GM19468 (cell line): Measurements from ENCODE around the gene MRPL41.
"Not testable (repeated sequence)": the region's sequence is repeated elsewhere in the genome, so short reads cannot be mapped to it uniquely, and the experiment has no call there.

Source experiments
- ATAC-seq: cut with Tn5 transposase; IDR thresholded peaks from one replicate; pipeline ENCODE4 v1.9.1; 2021; ENCODE audit warnings: mild to moderate bottlenecking, moderate library complexity, moderate number of reproducible peaks; ENCODE audit not compliant: unreplicated experiment; ENCODE audit errors: extremely low read depth

Gene MRPL41

GRCh38 chr9:137580209-137580953 is 28.7 kb downstream of the MRPL41 start:
- no peak for ATAC-seq

DNA sequence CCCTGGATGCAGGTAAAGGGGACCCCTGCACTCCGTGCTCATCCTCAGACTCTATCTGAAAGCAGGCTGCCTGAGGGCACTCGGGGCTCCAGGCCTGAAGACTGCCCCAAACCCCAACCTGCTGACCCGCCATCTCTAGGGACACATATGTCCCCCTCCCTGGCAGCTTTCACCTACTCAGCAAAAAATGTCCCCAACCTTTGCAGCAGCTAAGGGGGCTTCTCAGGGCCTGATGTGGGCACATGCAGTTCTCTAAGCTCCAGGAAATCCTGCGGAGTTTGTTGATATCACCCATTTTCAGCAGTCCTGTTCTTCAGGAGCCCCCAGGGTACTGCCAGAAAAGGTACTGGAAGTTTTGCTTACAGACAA is 29.3 kb downstream of the MRPL41 start:
- ATAC-seq = no peak

DNA sequence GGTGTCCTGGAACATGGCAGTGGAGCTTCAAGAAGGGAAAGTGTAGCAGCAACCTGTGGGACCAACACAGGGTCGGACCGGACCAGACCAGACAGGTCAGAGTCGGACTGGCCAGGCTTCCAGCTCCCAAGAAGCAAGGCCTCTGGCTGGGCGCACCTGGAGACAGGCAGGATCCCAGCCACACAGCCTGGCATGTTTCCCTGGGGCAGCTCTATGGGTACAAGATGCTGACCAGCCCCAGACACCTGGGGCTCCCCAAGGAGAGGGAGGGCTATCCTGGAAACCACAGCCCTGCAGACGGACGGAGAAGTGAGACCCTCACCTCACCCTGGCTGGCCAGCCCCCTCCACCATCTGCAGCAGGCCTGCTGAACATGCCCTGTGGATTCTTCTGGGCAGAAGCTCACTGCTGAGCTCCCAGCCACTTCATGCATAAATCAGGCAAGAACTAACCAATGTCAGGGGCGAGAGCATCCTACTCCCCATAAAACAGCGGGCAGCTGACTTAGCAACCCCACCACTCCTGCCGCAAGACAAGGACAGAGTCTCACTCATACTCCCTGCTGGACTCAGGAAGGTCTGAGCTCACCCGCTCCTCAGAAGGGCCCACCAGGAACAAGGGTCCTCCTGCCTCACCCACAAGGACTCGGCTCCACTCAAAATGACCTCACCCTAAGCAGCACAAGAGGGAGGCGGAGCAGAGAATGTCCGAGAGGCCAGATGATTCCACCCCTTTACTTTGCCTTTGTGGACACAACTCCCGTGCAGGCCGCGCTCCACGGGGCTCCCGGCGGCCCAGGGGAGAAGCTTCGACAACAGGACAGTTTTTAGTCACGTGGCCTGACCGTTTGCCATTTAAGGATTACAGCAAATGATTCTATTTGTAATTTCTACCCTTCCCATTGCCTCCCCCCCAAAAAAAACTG is 29.9 kb downstream of the MRPL41 start:
- ATAC-seq = no peak

- no peak for ATAC-seq
Measured at GRCh38 chr9:137582286-137582860, 30.7 kb downstream of the MRPL41 start.

GRCh38 chr9:137583347-137583746 is 31.7 kb downstream of the MRPL41 start:
- ATAC-seq = no peak

DNA sequence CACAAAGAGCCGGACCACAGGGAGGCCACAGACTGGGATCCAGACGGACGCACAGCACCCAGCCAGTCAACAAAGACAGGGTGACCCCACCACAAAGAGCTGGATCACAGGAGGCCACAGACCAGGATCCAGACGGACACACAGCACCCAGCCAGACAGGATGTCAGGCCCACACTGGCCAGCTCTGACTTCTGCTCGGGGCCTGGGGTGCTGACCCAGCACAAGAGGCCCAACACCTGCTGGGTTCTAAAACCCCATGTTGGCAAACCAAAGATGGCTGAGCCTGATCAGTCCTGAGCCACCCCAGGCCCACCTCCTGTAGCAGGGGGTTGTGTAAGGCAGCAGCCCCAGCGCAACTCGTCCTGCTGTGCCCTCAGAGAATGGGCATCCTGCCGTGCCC is 32.3 kb downstream of the MRPL41 start:
- ATAC-seq = no peak

GRCh38 chr9:137586854-137587253 is 35.2 kb downstream of the MRPL41 start:
- ATAC-seq = no peak

DNA sequence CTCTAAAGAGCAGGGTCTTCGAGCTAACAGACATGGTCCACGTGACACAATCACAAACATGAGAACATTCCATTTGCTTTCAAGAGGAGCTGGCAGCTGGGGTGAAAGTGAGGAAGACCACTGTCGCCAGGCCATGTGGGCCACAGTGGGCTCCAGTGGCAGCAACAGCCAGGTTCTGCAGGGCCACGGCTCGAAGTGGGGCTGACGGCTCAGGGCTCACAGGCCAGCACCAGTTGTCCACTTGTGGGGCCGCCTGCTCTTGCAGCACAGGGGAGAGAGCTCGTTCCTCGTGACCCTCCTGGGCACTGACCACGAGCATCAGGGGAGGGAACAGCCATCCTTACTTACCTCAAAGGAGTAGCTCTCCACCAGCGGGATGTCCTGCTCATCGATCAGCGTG is 36.6 kb downstream of the MRPL41 start:
- no peak for ATAC-seq

DNA sequence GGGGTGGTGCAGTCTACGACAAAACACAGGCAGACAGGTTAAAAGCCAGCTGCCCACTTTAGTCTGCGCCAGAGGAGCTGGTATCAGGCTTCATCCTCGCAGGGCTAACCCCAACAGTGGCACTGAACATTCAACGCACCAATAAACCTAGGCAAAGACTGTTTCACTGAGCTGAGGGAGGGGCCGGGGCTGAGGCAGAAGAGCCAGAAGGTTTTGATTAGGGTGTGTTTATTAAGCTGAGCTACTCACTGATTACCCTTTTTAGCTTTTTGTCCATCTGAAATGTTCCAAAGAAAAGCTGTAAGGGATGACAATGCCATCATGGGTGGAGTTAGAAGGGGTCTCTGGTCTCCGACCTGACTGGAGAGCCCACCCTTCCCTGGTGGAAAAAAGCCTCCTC is 37.2 kb downstream of the MRPL41 start:
- no peak for ATAC-seq

DNA sequence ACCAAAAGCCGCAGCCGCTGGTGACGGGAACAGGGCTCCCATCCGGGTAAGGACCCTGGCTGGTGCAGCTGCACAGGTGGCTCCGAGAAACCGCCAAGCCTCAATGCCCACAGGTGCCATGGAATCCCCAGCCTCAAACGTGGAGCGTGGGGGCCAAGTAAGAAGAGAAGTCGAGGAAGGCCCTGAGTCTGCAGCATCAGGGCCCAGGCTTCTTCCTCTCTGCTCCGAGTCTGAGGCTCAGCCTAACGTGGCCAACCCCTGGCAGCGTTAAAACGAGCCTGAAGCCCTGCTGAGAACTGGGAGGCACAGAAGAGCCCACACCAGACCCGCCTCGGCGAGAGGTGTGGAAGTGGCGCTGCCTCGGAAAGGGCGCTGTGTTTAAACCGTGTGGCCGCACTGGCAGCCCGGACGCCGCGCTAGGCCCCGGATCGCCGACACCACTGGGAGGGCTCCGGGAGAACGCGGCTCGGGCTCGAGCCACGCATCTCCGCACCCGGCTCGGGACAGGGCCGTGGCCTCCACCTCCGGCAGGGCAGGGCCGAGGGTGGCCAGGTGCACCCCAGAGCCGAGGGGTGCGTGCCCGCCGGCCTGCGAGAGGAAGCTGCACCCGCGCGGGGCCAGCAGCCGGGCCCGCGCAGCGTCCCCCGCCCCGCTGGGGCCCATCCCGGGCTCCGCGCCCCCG is 37.9 kb downstream of the MRPL41 start:
- ATAC-seq = no peak

- no peak for ATAC-seq
Measured at GRCh38 chr9:137590123-137590468, 38.4 kb downstream of the MRPL41 start.

- ATAC-seq = peak; percentile 57
Measured at GRCh38 chr9:137590469-137591383, 39.0 kb downstream of the MRPL41 start, which contains the start of gene ZMYND19. ZMYND19 (minus strand) TSS chr9:137590512; CDS start chr9:137590263, 249 bp downstream.

GRCh38 chr9:137592767-137593166 is 41.1 kb downstream of the MRPL41 start:
- no peak for ATAC-seq

- no peak for ATAC-seq
Measured at GRCh38 chr9:137593176-137593575, 41.5 kb downstream of the MRPL41 start.

GRCh38 chr9:137596577-137596976 is 44.9 kb downstream of the MRPL41 start:
- not testable (repeated sequence) for ATAC-seq

GRCh38 chr9:137598943-137599342 is 47.3 kb downstream of the MRPL41 start:
- no peak for ATAC-seq
